ENCODE results near the gene CACNB4.

GRCh38 chr2:152095146-152095545 lies 3.7 kb downstream of the CACNB4 start:
- TF ChIP-seq CTCF (IDR thresholded peaks at IDR 0.05) (no peak), POLR2A (IDR thresholded peaks at IDR 0.05) (no peak), EP300 (IDR thresholded peaks at IDR 0.05) (no peak), POLR2AphosphoS5 (IDR thresholded peaks at IDR 0.05) (no peak)
